Caco-2 (cell line): Measurements from ENCODE around the gene CPEB3. TPM values are rescaled to one million over a fixed set of nuclear protein-coding genes. Genes with fewer than 3 reads are reported as not detected.

ENCODE experiments used
- BruUV-seq: library from RNA; stranded (reverse); fragments of 400-500 nt; replicated peaks from 2 replicates; lab custom pipeline; 2021; lab: Mats Ljungman, UMichigan
- CTCF ChIA-PET: fragments of 300-600 bp; sonication (Branson Sonifier 250); formaldehyde crosslinking; loops from one replicate; lab custom pipeline; 2022; ENCODE audit warnings: antibody characterized with exemption; lab: Charles Lee
- POLR2A ChIA-PET: fragments of 300-600 bp; sonication (Branson Sonifier 250); formaldehyde crosslinking; loops from one replicate; lab custom pipeline; 2022; ENCODE audit warnings: antibody characterized with exemption; lab: Charles Lee
- DNase-seq, 2 experiments: peaks; one replicate each; pipeline versions ENCODE4 v3.0.0 to v3.0.0-alpha.2; 2020 to 2022
- H3K27me3 ChIP-seq: replicated peaks from 2 replicates; pipeline ENCODE4 v1.6.0; 2011; ENCODE audit warnings: low read length; ENCODE audit not compliant: control insufficient read depth, insufficient read depth
- H3K36me3 ChIP-seq: 2 replicates; pipeline ENCODE4 v1.5.1; 2011; ENCODE audit warnings: low read length; ENCODE audit not compliant: control insufficient read depth, insufficient read depth
- H3K4me1 ChIP-seq: fragments of 250-450 bp; sonication (Bioruptor Pico); 2 replicates; pipeline ENCODE4 v1.5.1; 2020; ENCODE audit warnings: mild to moderate bottlenecking
- H3K4me3 ChIP-seq: 2 replicates; pipeline ENCODE4 v1.5.1; 2011; ENCODE audit warnings: low read depth, mild to moderate bottlenecking, control low read depth, low read length
- H3K9me3 ChIP-seq: fragments of 250-450 bp; sonication (Bioruptor Pico); 2 replicates; pipeline ENCODE4 v1.5.1; 2020; ENCODE audit warnings: mild to moderate bottlenecking, moderate library complexity
- H3K27ac Mint-ChIP-seq: one replicate; pipeline ENCODE4 v1.8.0; 2022; ENCODE audit warnings: mixed read lengths; ENCODE audit not compliant: unreplicated experiment
- H3K27me3 Mint-ChIP-seq: one replicate; pipeline ENCODE4 v1.8.0; 2022; ENCODE audit warnings: mixed read lengths; ENCODE audit not compliant: insufficient read depth, unreplicated experiment
- H3K36me3 Mint-ChIP-seq: one replicate; pipeline ENCODE4 v1.8.0; 2022; ENCODE audit warnings: mild to moderate bottlenecking, mixed read lengths; ENCODE audit not compliant: insufficient read depth, unreplicated experiment
- H3K4me1 Mint-ChIP-seq: one replicate; pipeline ENCODE4 v1.8.0; 2022; ENCODE audit warnings: low read depth, mixed read lengths; ENCODE audit not compliant: unreplicated experiment
- H3K4me3 Mint-ChIP-seq: one replicate; pipeline ENCODE4 v1.8.0; 2022; ENCODE audit warnings: mild to moderate bottlenecking, moderate library complexity, mixed read lengths; ENCODE audit not compliant: unreplicated experiment
- H3K9me3 Mint-ChIP-seq: one replicate; pipeline ENCODE4 v1.8.0; 2022; ENCODE audit warnings: mixed read lengths; ENCODE audit not compliant: unreplicated experiment
- CTCF ChIP-seq, 2 experiments: fragments of 200-600 bp in 1 of 2; IDR thresholded peaks; 1 replicate in 1 of 2; 2 replicates in 1 of 2; pipeline versions ENCODE4 v1.5.1 to v1.8.0; 2011 to 2022; ENCODE audit warnings: antibody characterized with exemption in 1 of 2, control low read depth in 1 of 2, inconsistent platforms in 1 of 2, low read depth in 1 of 2, low read length in 1 of 2, mild to moderate bottlenecking in 1 of 2, moderate library complexity in 1 of 2; ENCODE audit not compliant: insufficient read depth in 1 of 2, severe bottlenecking in 1 of 2, unreplicated experiment in 1 of 2
- intact Hi-C: fragments of 100-400 bp; cut with micrococcal nuclease; formaldehyde crosslinking; loops from one replicate; pipeline ENCODE4 v1.10.0; 2022; ENCODE audit not compliant: unreplicated experiment
- total RNA-seq: library from RNA; stranded (reverse); gene quantifications from 2 replicates; pipeline ENCODE4 v1.2.3, GENCODE V29; 2022

The CPEB3 gene
- total RNA-seq, 1 experiment from 2014 or later = 2.3 TPM

GRCh38 chr10:92091965-92092364, 198.9 kb downstream of the CPEB3 start:
- Mint-ChIP-seq H3K27me3 (no peaks in the 10 kb centered on the region), H3K4me1 (peaks cover 15% of the 10 kb centered on the region), H3K4me3 (no peak overlapping the region), H3K9me3 (no peaks in the 10 kb centered on the region), H3K36me3 (peaks cover 6% of the 10 kb centered on the region), H3K27ac (no peak overlapping the region)
- no peak for TF ChIP-seq CTCF (IDR thresholded peaks at IDR 0.05; ENCODE audit: insufficient read depth in 1 of 2, low read depth in 1 of 2, low read length in 1 of 2, severe bottlenecking in 1 of 2, unreplicated experiment in 1 of 2)
- no peaks in the 10 kb centered on the region for H3K27me3 ChIP-seq
- no peaks in the 10 kb centered on the region for H3K9me3 ChIP-seq
- BruUV-seq = no TSS peak
- no peak overlapping the region for H3K4me3 ChIP-seq
- DNase-seq = no peak
- no peaks in the 10 kb centered on the region for H3K36me3 ChIP-seq
- ChIA-PET POLR2A (no interaction called here), CTCF (no interaction called here)
- no peaks in the 10 kb centered on the region for H3K4me1 ChIP-seq
- intact Hi-C loops = no loop called here

- no peaks in the 10 kb centered on the region for H3K9me3 ChIP-seq
- no peak overlapping the region for H3K4me3 ChIP-seq
- no peaks in the 10 kb centered on the region for H3K36me3 Mint-ChIP-seq
- H3K36me3 ChIP-seq = no peaks in the 10 kb centered on the region
- POLR2A ChIA-PET = interaction anchor here (0.6 to 1.0 kb wide), 3 partner anchors 13 to 204 kb away, joined by 3 to 8 read pairs (median 3); partner anchors contain the start of genes CPEB3 and MARCHF5
- CTCF ChIA-PET = interaction anchor here (0.6 to 2.2 kb wide), 9 partner anchors 9 to 792 kb away, joined by 3 to 25 read pairs (median 4); partner anchors contain the start of genes CPEB3 and MARCHF5
- no peaks in the 10 kb centered on the region for H3K9me3 Mint-ChIP-seq
- peak; percentile 83 to 89 for TF ChIP-seq CTCF (IDR thresholded peaks at IDR 0.05; ENCODE audit: insufficient read depth in 1 of 2, low read depth in 1 of 2, low read length in 1 of 2, severe bottlenecking in 1 of 2, unreplicated experiment in 1 of 2)
- H3K4me3 Mint-ChIP-seq = peak overlapping the region; percentile 58
- 0 out of 2 replicates have a peak, but pooled peaks cover 4% of the 10 kb centered on the region for H3K4me1 ChIP-seq
- peak overlapping the region; percentile 35 for H3K27ac Mint-ChIP-seq
- H3K27me3 Mint-ChIP-seq = no peaks in the 10 kb centered on the region
- peak; percentile 84 for DNase-seq
- no TSS peak for BruUV-seq
- intact Hi-C loops = loop anchor here (1.0 to 2.0 kb wide), 4 partner anchors 35 to 347 kb away; partner anchors contain the start of genes CPEB3 and MARCHF5
- H3K27me3 ChIP-seq = no peaks in the 10 kb centered on the region
- peaks cover 7% of the 10 kb centered on the region for H3K4me1 Mint-ChIP-seq
These were observed 203.0 kb downstream of the CPEB3 start for GRCh38 chr10:92087750-92088395.

- H3K4me3 ChIP-seq = no peak overlapping the region
- Mint-ChIP-seq H3K4me3 (no peak overlapping the region), H3K9me3 (no peaks in the 10 kb centered on the region), H3K27ac (no peak overlapping the region), H3K36me3 (peaks cover 12% of the 10 kb centered on the region), H3K27me3 (no peaks in the 10 kb centered on the region), H3K4me1 (peaks cover 2% of the 10 kb centered on the region)
- TF ChIP-seq CTCF (IDR thresholded peaks at IDR 0.05; ENCODE audit: insufficient read depth in 1 of 2, low read depth in 1 of 2, low read length in 1 of 2, severe bottlenecking in 1 of 2, unreplicated experiment in 1 of 2) = no peak
- no peak for DNase-seq
- CTCF ChIA-PET = no interaction called here
- H3K4me1 ChIP-seq = 0 out of 2 replicates have a peak, but pooled peaks cover 4% of the 10 kb centered on the region
- H3K36me3 ChIP-seq = no peaks in the 10 kb centered on the region
- no TSS peak for BruUV-seq
- intact Hi-C loops = no loop called here
- H3K27me3 ChIP-seq = no peaks in the 10 kb centered on the region
- POLR2A ChIA-PET = no interaction called here
- no peaks in the 10 kb centered on the region for H3K9me3 ChIP-seq
These were observed 208.1 kb downstream of the CPEB3 start for GRCh38 chr10:92082583-92083280.
